Amniotic epithelial cell (primary cell): ENCODE results near the gene AIMP1.

Source experiments
- DNase-seq: peaks from one replicate; pipeline ENCODE4 v3.0.0-alpha.2; 2010; ENCODE audit warnings: low read depth

Gene AIMP1

GRCh38 chr4:106315968-106316772, at the start of gene AIMP1, which contains the start of gene TBCK:
Gene AIMP1, plus strand, starts transcription at chr4:106316550. Its CDS starts 8,460 bp downstream, at chr4:106325010.
Gene TBCK, minus strand, starts transcription at chr4:106316209. Its CDS starts 7,249 bp downstream, at chr4:106308960.
- peak; percentile 87 for DNase-seq

GRCh38 chr4:106268786-106269185, 47.6 kb upstream of the AIMP1 start:
- peak; percentile 55 for DNase-seq

- DNase-seq, result no peak
Measured at GRCh38 chr4:106269711-106270110, 46.6 kb upstream of the AIMP1 start.

- no peak for DNase-seq
Measured at GRCh38 chr4:106270736-106271135, 45.6 kb upstream of the AIMP1 start.

GRCh38 chr4:106273831-106274230, 42.5 kb upstream of the AIMP1 start:
- DNase-seq, result no peak

GRCh38 chr4:106277140-106277675, 39.1 kb upstream of the AIMP1 start:
- no peak for DNase-seq

GRCh38 chr4:106284227-106284626, 32.1 kb upstream of the AIMP1 start:
- DNase-seq, result no peak

GRCh38 chr4:106286611-106287010, 29.7 kb upstream of the AIMP1 start:
- no peak for DNase-seq

- peak; percentile 92 for DNase-seq
Measured at GRCh38 chr4:106287353-106287969, 28.9 kb upstream of the AIMP1 start.

- peak; percentile 55 for DNase-seq
Measured at GRCh38 chr4:106289737-106290136, 26.6 kb upstream of the AIMP1 start.

- no peak for DNase-seq
Measured at GRCh38 chr4:106291678-106292077, 24.7 kb upstream of the AIMP1 start.

- DNase-seq, result no peak
Measured at GRCh38 chr4:106294062-106294461, 22.3 kb upstream of the AIMP1 start.

GRCh38 chr4:106297245-106298035, 18.9 kb upstream of the AIMP1 start:
- no peak for DNase-seq

- DNase-seq, result no peak
Measured at GRCh38 chr4:106299977-106300376, 16.4 kb upstream of the AIMP1 start.

GRCh38 chr4:106301393-106302061, 14.8 kb upstream of the AIMP1 start:
- DNase-seq, result peak; percentile 69

GRCh38 chr4:106302062-106302438, 14.3 kb upstream of the AIMP1 start:
- no peak for DNase-seq

GRCh38 chr4:106303548-106304281, 12.6 kb upstream of the AIMP1 start:
- DNase-seq, result no peak

GRCh38 chr4:106304632-106305031, 11.7 kb upstream of the AIMP1 start:
- DNase-seq, result peak; percentile 36

GRCh38 chr4:106305435-106306055, 10.8 kb upstream of the AIMP1 start:
- DNase-seq, result no peak

GRCh38 chr4:106306561-106306960, 9.8 kb upstream of the AIMP1 start:
- no peak for DNase-seq

GRCh38 chr4:106312377-106312776, 4.0 kb upstream of the AIMP1 start:
- no peak for DNase-seq
